HG02840 (cell line): ENCODE data around the gene RILP.

ENCODE experiments used
- ATAC-seq: cut with Tn5 transposase; IDR thresholded peaks from one replicate; pipeline ENCODE4 v1.9.1; 2021; ENCODE audit warnings: mild to moderate bottlenecking, moderate library complexity, moderate number of reproducible peaks; ENCODE audit not compliant: unreplicated experiment, low FRiP score

The RILP gene

DNA sequence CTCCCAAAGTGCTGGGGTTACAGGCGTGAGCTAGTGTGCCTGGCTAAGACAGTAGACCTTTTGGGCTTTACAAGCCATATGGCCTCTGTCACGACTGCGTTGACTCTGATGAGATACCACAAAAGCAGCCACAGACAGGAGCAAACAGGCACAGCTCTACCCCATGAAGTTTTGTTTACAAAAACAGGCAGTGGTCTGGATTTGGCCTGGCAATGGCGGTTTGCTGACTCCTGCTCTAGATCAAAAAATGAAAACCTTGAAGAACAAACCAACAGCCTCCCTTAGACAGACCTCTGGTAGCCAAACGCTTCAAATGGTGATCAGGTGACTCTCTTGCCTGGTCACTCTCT, 41.7 kb downstream of the RILP start:
- ATAC-seq, result no peak

DNA sequence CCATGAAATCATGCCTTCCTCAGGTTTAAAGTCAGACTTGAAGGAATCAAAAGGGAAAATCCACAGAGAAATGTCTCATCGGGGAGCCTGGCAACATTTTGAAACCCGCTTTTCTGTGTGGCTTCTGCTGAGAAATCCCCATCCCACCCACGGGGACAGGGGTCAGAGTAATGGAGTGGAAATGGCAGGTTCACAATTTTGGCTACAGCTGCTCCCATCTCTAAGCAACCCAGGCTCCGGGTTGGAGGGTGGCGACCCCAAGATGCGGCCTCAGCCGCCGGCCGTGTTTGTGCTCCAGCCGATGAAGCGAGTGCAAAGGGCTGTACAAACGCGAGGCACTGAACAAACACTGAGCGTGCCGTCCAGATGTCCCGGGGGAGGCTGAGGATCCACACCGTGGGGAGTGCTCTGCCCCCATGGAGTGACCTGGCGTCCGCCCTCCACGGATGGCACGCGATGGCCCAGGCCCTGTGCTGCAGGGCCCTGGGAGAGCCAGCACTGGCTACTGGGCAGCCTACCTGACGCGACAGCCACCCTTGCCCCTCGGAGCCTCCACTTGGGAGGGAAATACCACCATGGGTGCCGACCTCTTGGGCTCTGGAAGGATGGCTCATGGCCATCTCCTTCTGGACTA, 43.2 kb downstream of the RILP start:
- ATAC-seq, result no peak

DNA sequence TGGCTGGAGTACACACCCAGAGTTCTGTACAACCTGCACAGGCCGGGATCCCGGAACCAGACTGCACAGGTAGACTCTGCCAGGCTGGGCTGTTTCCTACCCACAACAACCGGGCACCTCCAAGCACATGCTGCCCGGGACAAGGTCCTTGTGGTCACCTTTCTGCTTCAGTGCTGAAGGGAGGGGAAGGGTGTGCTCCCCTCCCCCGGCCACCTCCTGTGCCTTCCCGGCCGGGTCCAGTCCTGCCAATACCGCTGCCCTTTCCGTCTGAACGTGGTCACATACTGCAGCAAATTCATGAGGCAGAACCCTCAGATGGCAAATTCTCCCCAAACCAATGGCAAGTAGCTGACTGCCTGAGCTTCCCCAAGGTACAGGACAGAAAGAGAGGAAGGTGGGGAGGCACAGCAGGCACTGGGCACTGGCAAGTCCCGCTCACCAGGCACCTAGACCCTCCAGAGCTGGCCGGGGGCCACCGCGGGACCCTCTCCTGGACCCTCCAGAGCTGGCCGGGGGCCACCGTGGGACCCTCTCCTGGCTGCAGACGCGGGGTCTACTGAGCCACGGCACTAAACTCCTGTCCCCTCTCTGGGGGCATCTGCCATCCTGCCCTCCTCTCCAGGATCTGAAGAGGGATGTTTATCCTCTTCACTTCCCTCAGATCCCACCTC, 43.9 kb downstream of the RILP start:
- ATAC-seq, result no peak

DNA sequence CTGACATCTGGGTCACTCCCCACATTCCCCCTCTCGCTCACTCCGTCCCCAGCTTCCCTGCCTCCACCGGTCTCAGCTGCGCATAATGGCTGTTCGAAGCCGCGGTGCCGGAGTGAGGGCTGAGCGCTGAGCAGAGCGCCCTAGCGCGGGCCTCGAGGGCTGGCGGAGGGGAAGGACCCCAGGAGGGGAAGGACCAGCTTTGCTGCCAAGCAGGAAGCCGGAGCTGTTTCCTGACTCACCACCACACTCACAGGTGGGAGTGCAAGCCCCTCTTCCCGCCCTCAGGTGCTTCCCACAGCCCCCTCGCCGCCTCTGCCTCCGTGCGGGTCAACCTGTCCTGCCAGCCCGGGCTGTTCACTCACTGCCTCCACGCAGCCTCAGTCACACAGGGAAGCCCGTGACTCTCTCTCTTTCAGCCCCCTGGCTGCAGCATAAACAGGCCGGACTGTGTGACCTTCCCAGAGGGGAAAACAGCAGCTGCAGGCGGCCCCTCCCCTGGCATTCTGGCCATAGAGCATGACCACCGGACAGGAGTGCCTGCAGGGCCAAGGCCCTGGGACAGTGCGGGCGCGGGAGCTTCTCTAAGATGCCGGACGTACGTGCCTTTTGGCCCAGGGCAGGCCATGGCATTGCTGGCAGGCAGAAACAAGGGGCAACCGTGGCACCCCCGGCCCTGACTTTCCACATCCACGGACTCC, 44.7 kb downstream of the RILP start:
- ATAC-seq, result no peak

DNA sequence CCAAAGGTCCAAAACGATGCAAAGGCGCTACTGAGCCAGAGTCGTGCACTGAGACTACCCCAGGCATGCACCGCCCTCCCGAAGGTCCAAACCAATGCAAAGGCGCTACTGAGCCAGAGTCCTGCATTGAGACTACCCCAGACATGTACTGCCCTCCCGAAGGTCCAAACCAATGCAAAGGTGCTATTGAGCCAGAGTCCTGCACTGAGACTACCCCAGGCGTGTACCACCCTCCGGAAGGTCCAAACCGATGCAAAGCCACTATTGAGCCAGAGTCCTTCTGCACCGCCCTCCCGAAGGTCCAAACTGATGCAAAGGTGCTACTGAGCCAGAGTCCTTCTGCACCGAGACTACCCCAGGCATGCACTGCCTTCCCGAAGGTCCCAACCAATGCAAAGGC, 48.1 kb downstream of the RILP start:
- no peak for ATAC-seq

DNA sequence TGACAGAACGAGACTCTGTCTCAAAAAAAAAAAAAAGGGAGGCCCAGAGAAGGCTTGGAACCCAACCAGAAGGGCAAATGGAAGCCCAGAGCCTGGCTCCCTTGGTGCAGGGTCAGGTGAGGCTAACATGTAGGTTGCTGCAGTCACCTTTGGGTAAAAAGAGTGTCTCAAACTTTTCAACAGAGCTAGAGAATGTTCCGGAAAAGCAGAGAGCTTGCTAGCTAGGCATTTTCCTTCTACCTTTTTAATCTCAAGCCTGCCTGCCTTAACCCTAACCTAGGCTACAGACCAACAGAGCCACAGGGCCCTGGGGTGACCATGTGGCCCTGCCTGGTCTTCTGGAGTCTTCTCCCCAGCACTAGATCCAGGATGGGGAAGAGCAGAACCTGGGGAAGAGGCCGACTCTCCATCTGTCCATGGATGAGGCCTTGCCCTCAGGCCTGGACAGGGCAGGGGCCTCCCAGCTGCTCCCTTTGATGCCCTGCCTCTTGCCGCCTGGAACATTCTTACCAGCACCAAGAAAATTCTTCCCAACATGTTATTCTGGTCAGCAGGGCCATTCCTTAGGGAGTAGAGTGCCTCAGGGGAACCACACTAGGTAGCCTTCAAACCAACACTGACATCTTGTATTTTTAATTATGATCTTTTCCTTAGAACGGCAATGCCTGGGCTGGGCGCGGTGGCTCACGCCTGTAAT, 51.1 kb downstream of the RILP start:
- no peak for ATAC-seq

DNA sequence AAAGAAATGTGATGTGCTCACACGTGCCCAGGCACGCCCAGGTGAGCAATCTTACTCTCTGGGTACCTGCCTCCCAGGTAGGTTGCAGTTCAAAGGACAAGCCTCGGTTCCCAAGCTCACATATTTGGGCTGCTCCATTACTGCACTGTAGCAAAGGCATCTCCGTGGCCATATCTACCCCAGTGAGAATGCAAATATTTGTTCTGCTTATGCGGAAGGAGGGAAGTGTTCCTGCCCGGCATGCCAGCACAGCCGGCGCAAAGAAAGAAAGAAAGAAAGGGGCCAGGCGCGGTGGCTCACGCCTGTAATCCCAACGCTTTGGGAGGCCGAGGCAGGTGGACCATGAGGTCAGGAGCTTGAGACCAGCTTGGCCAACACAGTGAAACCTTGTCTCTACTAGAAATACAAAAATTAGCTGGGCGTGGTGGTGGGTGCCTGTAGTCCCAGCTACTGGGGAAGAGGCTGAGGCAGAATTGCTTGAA, 51.8 kb downstream of the RILP start:
- ATAC-seq, result no peak
